Activated CD8-positive, alpha-beta memory T cell treated with anti-CD3 and anti-CD28 coated beads, Interleukin-2, amount 50 U/mL, for 1 hour (primary cell): ENCODE measurements around the gene ITIH2.
"Not testable (repeated sequence)": the region's sequence is repeated elsewhere in the genome, so short reads cannot be mapped to it uniquely, and the experiment has no call there.

Experiments used
- DNase-seq: peaks from one replicate; pipeline ENCODE4 v3.0.0-alpha.2; 2020; ENCODE audit errors: extremely low read depth

ITIH2 gene, protein sequence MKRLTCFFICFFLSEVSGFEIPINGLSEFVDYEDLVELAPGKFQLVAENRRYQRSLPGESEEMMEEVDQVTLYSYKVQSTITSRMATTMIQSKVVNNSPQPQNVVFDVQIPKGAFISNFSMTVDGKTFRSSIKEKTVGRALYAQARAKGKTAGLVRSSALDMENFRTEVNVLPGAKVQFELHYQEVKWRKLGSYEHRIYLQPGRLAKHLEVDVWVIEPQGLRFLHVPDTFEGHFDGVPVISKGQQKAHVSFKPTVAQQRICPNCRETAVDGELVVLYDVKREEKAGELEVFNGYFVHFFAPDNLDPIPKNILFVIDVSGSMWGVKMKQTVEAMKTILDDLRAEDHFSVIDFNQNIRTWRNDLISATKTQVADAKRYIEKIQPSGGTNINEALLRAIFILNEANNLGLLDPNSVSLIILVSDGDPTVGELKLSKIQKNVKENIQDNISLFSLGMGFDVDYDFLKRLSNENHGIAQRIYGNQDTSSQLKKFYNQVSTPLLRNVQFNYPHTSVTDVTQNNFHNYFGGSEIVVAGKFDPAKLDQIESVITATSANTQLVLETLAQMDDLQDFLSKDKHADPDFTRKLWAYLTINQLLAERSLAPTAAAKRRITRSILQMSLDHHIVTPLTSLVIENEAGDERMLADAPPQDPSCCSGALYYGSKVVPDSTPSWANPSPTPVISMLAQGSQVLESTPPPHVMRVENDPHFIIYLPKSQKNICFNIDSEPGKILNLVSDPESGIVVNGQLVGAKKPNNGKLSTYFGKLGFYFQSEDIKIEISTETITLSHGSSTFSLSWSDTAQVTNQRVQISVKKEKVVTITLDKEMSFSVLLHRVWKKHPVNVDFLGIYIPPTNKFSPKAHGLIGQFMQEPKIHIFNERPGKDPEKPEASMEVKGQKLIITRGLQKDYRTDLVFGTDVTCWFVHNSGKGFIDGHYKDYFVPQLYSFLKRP

DNA sequence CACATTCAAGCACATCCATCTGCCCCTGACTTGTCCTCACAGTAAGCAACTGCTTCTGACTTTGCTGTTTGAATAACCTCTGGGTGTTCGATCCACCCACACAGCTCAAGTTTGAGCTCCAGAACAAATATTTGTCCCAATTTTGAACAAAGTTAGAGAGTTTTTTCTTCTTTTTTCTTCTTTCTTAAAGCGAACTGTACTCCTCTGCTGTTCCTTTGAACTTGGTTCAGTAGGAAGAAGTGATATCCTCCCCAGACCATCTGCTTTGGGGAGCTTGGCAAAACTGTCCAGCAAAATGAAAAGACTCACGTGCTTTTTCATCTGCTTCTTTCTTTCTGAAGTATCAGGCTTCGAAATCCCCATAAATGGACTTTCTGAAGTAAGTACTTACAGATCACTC lies at the start of gene ITIH2:
TSS of gene ITIH2 (plus strand) at position 177 of the 400 bp plus-strand sequence. CDS start at position 296, 119 bp downstream.
- no peak for DNase-seq

DNA sequence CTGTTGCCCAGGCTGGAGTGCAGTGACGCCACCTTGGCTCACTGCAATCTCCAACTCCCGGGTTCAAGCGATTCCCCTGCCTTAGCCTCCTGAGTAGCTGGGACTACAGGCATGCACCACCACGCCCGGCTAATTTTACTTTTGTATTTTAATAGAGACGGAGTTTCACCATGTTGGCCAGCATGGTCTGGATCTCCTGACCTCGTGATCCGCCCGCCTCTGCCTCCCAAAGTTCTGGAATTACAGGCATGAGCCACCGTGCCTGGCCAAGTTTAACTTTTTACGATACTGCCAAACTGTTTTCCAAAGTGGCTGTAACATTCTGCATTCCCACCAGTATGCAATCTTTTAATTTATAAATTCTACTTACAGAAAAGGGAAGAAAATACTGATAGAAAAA lies 46.0 kb upstream of the ITIH2 start:
- DNase-seq, result not testable (repeated sequence)

DNA sequence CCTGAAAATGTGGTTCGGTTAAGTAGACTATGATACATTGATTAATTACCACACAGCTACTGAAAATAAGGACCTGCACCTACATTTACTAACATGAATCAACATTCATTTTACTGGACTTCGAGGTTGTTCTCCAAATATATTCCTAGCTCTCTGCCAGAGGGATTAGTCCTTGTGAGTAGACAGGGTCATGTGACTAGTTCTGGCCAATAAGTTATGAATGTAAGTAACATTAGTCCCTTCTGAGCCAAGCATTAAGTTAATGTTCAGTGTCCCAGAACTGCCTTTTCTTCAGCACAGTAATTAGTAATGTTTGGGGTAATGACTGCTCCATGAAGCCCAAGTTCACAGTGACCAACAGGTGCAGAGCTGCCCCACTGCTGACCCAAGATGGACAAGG lies 45.6 kb upstream of the ITIH2 start:
- DNase-seq, result no peak

DNA sequence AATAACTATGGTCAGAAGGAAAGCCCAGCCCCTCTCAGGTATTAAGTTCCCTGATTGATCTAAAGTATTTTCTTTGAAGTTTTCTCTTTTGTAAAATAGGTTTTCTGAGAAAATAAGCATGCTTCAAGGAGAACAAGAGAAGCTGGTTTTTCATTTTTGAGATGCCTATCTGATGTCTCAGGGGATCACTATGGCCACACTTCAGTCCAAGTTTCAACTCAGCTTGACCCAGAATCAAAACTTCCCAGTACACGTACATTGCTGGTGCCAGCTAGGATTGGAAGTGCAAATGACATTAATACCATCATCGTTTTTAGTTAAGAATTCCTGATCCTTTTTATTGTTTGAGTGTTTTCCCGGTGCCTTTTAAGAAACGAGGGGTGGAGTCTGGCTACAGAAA lies 43.6 kb upstream of the ITIH2 start:
- DNase-seq, result no peak

DNA sequence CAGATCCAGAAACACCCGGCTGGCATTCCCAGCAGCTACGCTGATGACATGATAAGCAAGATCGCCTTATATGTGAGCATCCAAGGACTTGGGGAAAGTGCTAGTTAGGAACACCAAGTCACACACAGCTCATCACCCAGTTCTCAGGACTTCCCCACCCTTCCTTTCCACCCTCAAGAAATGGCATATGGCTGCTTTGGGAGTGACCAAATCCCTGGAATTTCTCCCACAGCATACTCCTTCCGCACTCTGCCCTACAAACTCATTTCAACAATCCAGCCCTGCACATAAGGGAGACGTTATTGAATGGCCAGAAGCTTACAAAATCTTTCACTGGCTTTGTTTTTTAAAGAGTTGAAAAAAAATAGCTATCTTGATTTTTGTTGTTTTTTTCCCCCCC lies 40.6 kb upstream of the ITIH2 start:
- no peak for DNase-seq

DNA sequence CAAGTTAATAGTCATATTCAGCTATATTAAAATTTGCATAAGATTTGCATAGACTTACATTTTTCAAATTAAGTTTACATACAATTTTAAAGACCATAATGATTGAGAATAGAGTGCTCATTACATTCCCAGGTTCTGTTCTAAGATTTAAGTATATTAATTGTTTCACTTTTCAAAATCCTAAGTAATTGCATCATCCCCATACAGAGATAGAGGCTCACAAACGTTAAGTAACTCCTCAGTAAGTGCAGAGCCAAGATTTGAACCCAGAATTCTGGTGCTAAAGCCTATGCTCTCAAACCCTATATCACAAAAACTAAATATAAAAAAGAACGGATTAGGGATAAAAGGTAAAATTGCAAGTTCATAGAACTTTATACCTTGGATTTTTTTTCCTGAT lies 38.4 kb upstream of the ITIH2 start:
- DNase-seq, result no peak

DNA sequence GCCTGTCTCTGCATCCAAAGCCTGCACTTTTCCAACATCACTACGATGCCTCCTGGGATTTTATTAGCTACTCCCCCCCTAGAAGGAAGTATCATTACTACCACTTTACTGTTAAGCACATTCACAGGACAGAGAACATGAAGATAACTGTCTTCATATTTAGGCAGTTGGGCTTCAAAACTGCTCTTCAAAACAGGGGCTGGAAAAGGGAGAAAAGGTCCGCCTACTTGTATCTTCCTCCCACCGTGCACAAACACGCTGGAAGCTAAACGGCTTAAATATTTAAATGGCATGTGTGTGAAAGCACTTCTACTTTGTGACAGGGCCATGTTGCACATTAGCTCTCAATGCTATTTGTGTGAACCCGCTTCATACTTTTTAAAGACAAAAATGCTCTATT lies 37.3 kb upstream of the ITIH2 start:
- DNase-seq, result no peak

DNA sequence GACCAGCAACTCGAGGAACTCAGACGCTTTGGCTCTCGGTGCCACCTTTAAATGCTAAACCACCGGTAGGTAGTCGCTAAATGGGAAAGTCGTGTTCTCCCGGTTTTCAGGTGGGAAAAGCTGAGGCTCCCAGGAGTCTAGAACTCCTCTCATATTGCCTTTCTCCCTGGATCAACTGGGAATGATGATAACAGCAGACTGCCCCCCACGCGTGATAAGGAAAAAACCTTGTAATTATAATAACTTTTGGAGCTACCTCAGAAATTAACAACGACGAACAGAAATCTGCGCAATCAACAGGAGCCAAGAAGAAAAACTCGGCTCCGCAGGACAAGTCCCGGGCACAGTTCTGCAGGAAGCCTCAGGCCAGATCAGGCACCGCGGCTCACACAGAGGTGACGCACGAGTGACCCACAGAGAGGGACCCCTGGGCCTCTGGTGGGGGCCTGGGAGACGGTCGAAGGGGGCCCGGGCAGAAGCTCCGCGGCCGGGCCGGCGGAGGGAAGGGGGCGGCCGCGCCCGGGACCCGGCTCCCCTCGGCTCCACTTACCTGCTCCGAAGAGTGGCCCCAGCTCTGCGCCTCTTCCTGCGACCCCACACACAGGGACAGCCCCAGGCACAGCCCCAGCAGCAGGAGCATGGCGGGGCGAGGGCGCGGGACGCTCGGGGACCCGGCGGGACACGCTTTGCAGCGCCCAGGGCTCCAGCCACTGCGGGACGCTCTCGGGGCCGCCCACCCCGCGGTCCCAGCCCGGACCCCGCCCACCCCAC lies 36.7 kb upstream of the ITIH2 start, which contains the start of gene ITIH5:
TSS of gene ITIH5 (minus strand) at position 714 of the 771 bp plus-strand sequence. CDS start at position 640, 74 bp downstream.
- no peak for DNase-seq

DNA sequence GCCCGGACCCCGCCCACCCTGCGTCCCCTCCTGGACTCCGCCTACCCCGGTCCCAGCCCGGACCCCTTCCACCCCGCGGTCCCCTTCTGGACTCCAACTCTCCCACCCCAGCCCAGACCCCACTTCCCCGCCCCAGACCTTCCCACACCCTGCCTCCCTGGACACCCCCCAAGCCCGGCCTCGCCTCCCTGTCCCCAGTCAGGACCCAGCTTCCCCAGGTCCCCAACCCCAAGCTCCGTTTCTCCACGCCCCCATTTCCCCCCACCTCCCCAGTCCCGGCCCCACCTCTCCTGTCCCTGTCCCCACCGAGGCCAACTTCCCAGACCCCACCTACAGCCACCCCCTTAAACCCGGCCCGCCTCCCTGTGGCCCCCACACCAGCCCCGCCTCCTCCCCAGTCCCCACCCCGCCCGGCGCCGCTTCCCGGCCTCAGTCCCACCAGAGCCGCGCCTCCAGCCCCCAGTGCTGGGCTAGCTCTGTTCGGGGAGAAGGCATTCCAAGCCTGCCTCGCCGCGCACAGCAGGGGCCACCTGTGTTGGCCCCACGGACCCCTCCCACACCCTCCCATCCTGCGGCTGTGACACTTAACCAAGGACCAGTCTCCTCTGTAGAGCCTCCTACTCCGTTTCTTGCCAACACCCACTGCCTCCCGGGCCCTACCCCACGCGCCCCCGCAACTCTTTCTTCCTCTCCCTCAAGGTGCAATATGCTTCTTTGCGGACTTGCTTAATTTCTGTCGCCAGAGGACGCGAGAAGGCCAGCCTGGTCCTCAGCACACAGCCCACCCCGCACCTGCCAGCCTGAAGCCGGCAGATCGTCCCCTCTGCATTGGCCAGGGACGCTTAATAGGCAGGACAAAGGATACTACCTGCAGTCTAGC lies 35.6 kb upstream of the ITIH2 start:
- DNase-seq, result no peak

DNA sequence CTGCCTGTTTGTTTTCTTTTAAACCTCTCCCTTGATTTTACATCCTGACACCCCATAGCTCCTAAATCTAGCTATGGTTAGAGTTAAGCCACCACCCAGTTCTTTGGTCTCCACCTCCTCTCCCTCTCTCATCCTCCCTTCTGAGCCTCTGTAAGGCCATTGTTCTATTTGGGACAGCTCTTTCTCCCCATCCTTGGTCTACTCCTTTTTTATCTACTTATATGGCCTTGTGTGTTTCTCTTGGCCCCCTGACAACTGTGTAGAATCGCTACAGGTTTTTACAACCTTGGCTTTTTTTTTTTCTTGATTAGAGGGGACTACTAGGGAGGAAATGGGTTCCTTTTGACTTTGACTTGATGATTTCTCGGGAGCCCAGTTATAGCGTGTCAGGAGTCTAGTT lies 33.0 kb upstream of the ITIH2 start:
- DNase-seq, result no peak

DNA sequence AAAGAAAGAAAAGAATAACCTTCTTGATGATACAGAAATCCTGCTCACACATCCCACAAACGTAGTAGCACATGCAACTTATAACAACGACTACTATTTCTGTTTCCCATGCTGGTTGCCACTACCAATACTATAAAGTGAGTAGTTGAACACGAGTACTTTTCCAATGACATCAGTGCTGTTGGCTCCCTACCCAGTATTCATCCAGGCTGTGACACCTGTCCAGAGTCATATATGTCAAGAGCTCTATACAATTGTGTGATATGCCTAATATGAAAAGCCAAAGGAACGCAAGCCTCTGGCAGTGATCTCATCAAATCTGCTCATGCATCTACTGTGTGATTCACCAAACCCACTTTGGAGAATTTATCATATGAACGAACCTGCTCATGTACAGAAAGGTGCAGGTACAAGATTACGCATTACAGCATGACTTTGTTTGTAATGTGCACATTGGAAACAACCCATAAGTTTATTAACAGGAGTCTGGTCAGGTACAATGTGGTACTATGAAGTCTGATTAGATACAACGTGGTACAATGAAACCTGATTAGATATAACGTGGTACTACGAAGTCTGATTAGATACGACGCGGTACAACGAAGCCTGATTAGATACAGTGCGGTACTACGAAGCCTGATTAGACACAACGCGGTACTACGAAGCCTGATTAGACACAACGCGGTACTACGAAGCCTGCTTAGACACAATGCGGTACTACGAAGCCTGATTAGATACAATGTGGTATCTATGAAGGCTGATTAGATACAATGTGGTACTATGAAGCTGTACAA lies 30.6 kb upstream of the ITIH2 start:
- DNase-seq, result no peak

DNA sequence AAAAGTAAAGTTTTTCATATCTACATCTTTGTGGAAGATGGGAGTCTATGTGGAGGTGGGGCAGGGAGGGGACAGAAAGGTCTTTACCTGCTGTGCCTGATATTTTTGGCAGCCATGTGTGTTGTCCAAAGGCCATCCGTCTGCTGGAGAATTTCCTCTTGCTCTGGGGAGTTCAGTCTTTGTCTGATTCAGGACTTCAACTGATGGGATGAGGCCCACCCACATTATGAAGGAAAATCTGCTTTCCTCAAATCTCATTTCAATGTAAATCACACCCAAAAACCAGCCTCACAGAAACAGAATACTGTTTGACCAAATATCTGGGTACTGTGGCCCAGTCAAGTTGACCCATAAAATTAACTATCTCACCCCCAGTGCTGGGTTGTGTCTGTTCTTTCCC lies 23.9 kb upstream of the ITIH2 start:
- DNase-seq, result no peak

DNA sequence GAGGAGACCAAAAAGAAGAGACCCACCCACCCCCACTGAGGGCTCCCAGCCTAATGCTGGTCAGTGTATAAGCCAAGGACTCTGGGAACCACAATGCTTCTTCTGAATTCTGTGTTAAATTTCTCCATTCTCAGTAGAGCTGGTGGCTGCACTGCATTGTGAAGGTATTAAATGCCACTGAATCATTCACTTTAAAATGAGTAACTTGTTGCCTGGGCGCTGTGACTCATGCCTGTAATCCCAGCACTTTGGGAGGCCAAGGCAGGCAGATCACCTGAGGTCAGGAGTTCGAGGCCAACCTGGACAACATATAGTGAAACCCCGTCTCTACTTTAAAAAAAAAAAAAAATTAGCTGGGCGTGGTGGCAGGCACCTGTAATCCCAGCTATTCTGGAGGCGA lies 23.0 kb upstream of the ITIH2 start:
- DNase-seq, result not testable (repeated sequence)

DNA sequence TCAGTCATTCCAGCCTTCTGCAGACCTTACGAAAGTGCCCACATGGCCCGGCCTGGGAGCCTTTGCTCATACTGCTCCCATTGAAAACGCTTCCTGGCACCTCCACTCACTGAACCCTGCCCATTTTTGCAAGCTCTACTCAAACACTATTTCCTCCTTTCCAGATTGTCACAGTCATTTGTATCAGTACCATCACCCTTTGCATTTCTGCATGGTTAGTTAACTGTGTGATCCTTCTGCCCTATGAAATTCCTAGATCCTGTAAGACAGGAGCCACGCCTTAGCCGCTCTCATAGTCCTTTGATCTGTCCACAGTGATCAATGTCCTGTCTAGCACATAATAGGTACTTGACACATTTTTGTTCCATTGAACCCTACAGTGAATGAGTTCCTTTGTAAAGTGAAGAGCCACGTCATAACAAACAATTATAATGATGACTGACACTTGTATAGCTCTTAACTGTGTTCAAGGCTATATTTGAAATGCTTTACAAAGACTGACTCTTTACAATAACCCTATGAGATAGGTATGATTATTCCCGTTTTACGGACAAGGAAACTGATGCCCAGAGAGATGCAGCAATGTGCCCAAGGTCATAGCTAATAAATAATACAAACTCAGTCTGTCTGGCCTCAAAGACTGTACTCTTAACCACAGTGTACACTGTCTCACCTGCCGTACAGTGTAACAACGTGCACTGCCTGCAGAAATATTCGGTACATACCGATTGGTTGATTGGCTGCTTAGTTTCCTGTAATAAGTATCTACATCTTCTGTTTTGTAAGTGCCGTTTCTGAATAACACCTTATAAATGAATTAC lies 16.6 kb upstream of the ITIH2 start:
- no peak for DNase-seq

DNA sequence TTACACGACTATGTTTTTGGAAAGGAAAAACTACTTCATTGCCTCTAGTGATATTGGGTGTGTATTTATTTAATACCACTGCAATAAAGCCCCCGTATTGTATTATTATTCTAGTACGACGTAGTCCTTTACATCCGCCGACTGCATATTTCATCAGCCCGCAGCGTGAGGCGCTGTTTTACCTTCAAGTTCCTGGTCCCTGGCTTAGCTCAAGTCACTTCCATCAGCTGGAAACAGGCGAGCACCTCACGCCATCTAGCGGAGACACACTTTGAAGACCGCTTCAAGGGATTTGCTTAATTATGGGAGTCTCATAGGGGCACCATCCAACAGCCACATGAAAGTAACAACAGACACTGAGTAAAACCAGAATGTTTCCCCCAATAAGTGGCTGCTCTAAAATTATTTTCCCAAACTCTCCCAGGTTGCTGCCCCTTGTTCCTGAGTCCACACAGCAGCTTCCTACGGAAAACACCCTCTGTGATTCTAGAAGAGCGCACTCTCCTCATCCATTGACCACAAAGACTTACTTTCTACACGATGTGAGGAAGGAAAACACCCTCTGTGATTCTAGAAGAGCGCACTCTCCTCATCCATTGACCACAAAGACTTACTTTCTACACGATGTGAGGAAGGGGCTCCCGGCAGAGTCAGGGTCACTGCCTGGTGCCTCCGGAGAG lies 15.7 kb upstream of the ITIH2 start:
- peak; percentile 48 for DNase-seq

DNA sequence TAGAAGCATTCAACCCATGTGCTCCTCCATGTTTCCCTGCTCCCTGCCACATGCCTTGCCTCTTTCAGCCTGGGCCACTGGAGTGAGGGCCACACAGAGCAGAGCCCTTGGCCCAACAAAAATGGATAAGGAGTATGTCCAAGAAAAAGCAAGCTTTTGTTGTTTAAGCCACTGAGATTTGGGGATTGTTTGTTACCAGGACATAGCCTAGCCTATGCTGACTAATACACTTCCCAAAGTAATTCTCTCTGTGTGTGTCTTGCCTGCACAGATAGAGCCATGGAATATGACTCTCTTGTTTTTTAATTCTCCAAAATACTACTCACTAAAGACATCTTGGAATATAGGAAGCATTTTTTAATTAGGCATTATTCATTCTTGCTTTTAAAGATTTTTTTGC lies 13.5 kb upstream of the ITIH2 start:
- DNase-seq, result no peak

DNA sequence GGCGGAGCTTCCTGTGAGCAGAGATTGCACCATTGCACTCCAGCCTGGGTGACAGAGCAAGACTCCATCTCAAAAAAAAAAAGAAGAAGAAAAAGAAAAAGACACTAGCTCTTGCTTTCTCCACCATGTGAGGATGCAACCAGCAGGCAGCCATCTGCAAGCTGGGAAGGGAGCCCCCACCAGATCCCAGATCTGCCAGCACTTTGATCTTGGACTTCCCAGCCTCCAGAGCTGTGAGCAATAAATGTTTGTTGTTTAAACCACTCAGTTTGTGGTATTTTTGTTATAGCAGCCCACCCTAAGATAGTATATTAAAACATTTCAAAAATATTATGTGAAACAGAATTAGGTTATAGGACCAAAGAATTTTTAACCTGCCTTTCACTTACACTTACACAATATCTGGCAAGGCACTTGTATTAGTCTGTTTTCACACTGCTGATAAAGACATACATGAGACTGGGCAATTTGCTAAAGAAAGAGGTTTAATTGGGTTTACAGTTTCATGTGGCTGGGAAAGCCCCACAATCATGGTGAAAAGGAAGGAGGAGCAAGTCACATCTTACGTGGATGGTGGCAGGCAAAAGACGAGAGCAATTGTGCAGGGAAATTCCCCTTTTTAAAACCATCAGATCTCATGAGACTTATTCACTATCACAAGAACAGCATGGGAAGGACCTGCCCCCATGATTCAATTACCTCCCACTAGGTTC lies 12.1 kb upstream of the ITIH2 start:
- not testable (repeated sequence) for DNase-seq

DNA sequence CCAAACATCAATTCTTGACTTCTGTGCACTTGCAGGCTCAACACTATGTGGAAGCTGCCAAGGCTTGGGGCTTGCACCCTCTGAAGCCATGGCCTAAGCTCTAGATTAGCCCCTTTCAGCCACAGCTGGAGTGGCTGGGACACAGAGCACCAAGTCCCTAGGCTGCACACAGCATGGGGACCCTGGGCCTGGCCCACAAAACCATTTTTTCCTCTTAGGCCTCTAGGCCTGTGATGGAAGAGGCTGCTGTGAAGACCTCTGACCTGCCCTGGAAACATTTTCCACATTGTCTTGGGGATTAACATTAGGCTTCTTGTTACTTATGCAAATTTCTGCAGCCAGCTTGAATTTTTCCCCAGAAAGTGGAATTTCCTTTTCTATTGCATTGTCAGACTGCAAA lies 10.7 kb upstream of the ITIH2 start:
- not testable (repeated sequence) for DNase-seq
